ENCODE measurements around the gene SUCNR1. TPM values are rescaled to one million over a fixed set of nuclear protein-coding genes. Genes with fewer than 3 reads are reported as not detected.

SUCNR1 gene
- total RNA-seq, 1 experiment from 2014 or later = not detected

GRCh38 chr3:151864423-151865101 is 8.9 kb upstream of the SUCNR1 start:
- Histone ChIP-seq H3K4me1 (peaks cover 14% of the 10 kb centered on the region), H3K36me3 (ENCODE audit: control insufficient read depth, insufficient read depth, low read length) (no peaks in the 10 kb centered on the region), H3K9me3 (no peaks in the 10 kb centered on the region), H3K4me3 (ENCODE audit: low read depth, low read length) (no peak overlapping the region), H3K27me3 (replicated peaks; ENCODE audit: control insufficient read depth, insufficient read depth, low read length) (no peaks in the 10 kb centered on the region)
- Mint-ChIP-seq H3K36me3 (ENCODE audit: insufficient read depth, unreplicated experiment) (no peaks in the 10 kb centered on the region), H3K9me3 (ENCODE audit: unreplicated experiment) (no peaks in the 10 kb centered on the region), H3K4me1 (ENCODE audit: low read depth, unreplicated experiment) (peaks cover 13% of the 10 kb centered on the region), H3K27ac (ENCODE audit: unreplicated experiment) (no peak overlapping the region), H3K27me3 (ENCODE audit: insufficient read depth, unreplicated experiment) (no peaks in the 10 kb centered on the region), H3K4me3 (ENCODE audit: unreplicated experiment) (no peak overlapping the region)
- no TSS peak for BruUV-seq (replicated peaks)
- TF ChIP-seq, protein P1, sequence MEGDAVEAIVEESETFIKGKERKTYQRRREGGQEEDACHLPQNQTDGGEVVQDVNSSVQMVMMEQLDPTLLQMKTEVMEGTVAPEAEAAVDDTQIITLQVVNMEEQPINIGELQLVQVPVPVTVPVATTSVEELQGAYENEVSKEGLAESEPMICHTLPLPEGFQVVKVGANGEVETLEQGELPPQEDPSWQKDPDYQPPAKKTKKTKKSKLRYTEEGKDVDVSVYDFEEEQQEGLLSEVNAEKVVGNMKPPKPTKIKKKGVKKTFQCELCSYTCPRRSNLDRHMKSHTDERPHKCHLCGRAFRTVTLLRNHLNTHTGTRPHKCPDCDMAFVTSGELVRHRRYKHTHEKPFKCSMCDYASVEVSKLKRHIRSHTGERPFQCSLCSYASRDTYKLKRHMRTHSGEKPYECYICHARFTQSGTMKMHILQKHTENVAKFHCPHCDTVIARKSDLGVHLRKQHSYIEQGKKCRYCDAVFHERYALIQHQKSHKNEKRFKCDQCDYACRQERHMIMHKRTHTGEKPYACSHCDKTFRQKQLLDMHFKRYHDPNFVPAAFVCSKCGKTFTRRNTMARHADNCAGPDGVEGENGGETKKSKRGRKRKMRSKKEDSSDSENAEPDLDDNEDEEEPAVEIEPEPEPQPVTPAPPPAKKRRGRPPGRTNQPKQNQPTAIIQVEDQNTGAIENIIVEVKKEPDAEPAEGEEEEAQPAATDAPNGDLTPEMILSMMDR (IDR thresholded peaks at IDR 0.05; ENCODE audit: insufficient read depth in 1 of 2, low read depth in 1 of 2, low read length in 1 of 2, severe bottlenecking in 1 of 2, unreplicated experiment in 1 of 2) = no peak
- intact Hi-C loops (cut with micrococcal nuclease; ENCODE audit: unreplicated experiment) = no loop called here
- POLR2A ChIA-PET = no interaction called here
- no peak for DNase-seq
- CTCF ChIA-PET = no interaction called here

GRCh38 chr3:151866711-151867410 is 6.6 kb upstream of the SUCNR1 start:
- no TSS peak for BruUV-seq (replicated peaks)
- Mint-ChIP-seq H3K27ac (ENCODE audit: unreplicated experiment) (no peak overlapping the region), H3K27me3 (ENCODE audit: insufficient read depth, unreplicated experiment) (no peaks in the 10 kb centered on the region), H3K4me3 (ENCODE audit: unreplicated experiment) (no peak overlapping the region), H3K9me3 (ENCODE audit: unreplicated experiment) (no peaks in the 10 kb centered on the region), H3K4me1 (ENCODE audit: low read depth, unreplicated experiment) (peaks cover 10% of the 10 kb centered on the region), H3K36me3 (ENCODE audit: insufficient read depth, unreplicated experiment) (no peaks in the 10 kb centered on the region)
- ChIA-PET CTCF (no interaction called here), POLR2A (interaction anchor here (0.6 kb wide), 1 partner anchor 65 kb away, joined by 12 read pairs; no protein-coding TSS in a partner anchor)
- no peak overlapping the region for H3K4me3 ChIP-seq (ENCODE audit: low read depth, low read length)
- no peaks in the 10 kb centered on the region for H3K9me3 ChIP-seq
- no peak for DNase-seq
- TF ChIP-seq, protein P1 (IDR thresholded peaks at IDR 0.05; ENCODE audit: insufficient read depth in 1 of 2, low read depth in 1 of 2, low read length in 1 of 2, severe bottlenecking in 1 of 2, unreplicated experiment in 1 of 2) = no peak
- peaks cover 10% of the 10 kb centered on the region for H3K4me1 ChIP-seq
- intact Hi-C loops (cut with micrococcal nuclease; ENCODE audit: unreplicated experiment) = no loop called here
- no peaks in the 10 kb centered on the region for H3K36me3 ChIP-seq (ENCODE audit: control insufficient read depth, insufficient read depth, low read length)
- no peaks in the 10 kb centered on the region for H3K27me3 ChIP-seq (replicated peaks; ENCODE audit: control insufficient read depth, insufficient read depth, low read length)

DNA sequence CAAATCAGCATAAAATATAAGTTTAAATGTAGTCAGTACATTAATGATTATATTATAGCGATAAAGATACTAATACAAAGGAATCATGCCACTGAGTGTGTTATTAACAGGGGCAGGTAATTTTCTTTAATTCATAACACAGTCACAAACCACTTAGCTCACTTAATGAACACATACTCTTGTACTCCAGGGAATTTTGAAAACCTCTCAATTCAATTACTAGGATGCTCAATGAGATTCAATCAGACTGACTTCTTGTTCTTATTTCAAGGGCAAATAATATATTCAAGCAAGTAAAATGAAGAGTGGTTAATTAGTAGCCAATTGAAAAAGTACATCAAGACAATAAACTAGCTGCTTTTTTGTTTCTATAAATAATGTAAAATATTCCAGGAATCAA is 5.8 kb upstream of the SUCNR1 start:
- Mint-ChIP-seq H3K4me3 (ENCODE audit: unreplicated experiment) (no peak overlapping the region), H3K27me3 (ENCODE audit: insufficient read depth, unreplicated experiment) (no peaks in the 10 kb centered on the region), H3K9me3 (ENCODE audit: unreplicated experiment) (no peaks in the 10 kb centered on the region), H3K4me1 (ENCODE audit: low read depth, unreplicated experiment) (peaks cover 10% of the 10 kb centered on the region), H3K36me3 (ENCODE audit: insufficient read depth, unreplicated experiment) (no peaks in the 10 kb centered on the region), H3K27ac (ENCODE audit: unreplicated experiment) (no peak overlapping the region)
- Histone ChIP-seq H3K4me1 (peaks cover 10% of the 10 kb centered on the region), H3K9me3 (no peaks in the 10 kb centered on the region), H3K36me3 (ENCODE audit: control insufficient read depth, insufficient read depth, low read length) (no peaks in the 10 kb centered on the region), H3K4me3 (ENCODE audit: low read depth, low read length) (no peak overlapping the region), H3K27me3 (replicated peaks; ENCODE audit: control insufficient read depth, insufficient read depth, low read length) (no peaks in the 10 kb centered on the region)
- DNase-seq = no peak
- ChIA-PET CTCF (no interaction called here), POLR2A (no interaction called here)
- TF ChIP-seq, protein P1 (IDR thresholded peaks at IDR 0.05; ENCODE audit: insufficient read depth in 1 of 2, low read depth in 1 of 2, low read length in 1 of 2, severe bottlenecking in 1 of 2, unreplicated experiment in 1 of 2) = no peak
- intact Hi-C loops (cut with micrococcal nuclease; ENCODE audit: unreplicated experiment) = no loop called here
- no TSS peak for BruUV-seq (replicated peaks)

All from Caco-2 (cell line).